Suppressor macrophage treated with lipopolysaccharide for 1 hour (primary cell): ENCODE results near the gene CRISP1.
"Not testable (repeated sequence)": the region's sequence is repeated elsewhere in the genome, so short reads cannot be mapped to it uniquely, and the experiment has no call there.

Experiments used
- DNase-seq, 3 donors: peaks; one replicate each; pipeline ENCODE4 v3.0.0-alpha.2; 2020 to 2022

Gene CRISP1

GRCh38 chr6:49866485-49866943 lies at the start of gene CRISP1:
Gene CRISP1 (minus strand): TSS chr6:49866535. CDS start chr6:49857400, 9,135 bp downstream.
- no peak for DNase-seq

- DNase-seq = no peak
Observed at GRCh38 chr6:49915035-49915434, 48.7 kb upstream of the CRISP1 start.

- DNase-seq = no peak
Observed at GRCh38 chr6:49913636-49914375, 47.5 kb upstream of the CRISP1 start.

- no peak for DNase-seq
Observed at GRCh38 chr6:49912196-49912595, 45.9 kb upstream of the CRISP1 start.

GRCh38 chr6:49911252-49911651 lies 44.9 kb upstream of the CRISP1 start:
- DNase-seq = no peak

GRCh38 chr6:49909563-49909962 lies 43.2 kb upstream of the CRISP1 start:
- DNase-seq = no peak

- no peak for DNase-seq
Observed at GRCh38 chr6:49906526-49906925, 40.2 kb upstream of the CRISP1 start.

GRCh38 chr6:49905296-49905695 lies 39.0 kb upstream of the CRISP1 start:
- DNase-seq = no peak

- no peak for DNase-seq
Observed at GRCh38 chr6:49902856-49903255, 36.5 kb upstream of the CRISP1 start.

GRCh38 chr6:49898904-49899566 lies 32.7 kb upstream of the CRISP1 start:
- no peak for DNase-seq

- not testable (repeated sequence) for DNase-seq
Observed at GRCh38 chr6:49895553-49895952, 29.2 kb upstream of the CRISP1 start.

- DNase-seq = no peak
Observed at GRCh38 chr6:49892280-49892679, 25.9 kb upstream of the CRISP1 start.

- no peak for DNase-seq
Observed at GRCh38 chr6:49890988-49891387, 24.7 kb upstream of the CRISP1 start.

- DNase-seq = no peak
Observed at GRCh38 chr6:49888742-49889431, 22.6 kb upstream of the CRISP1 start.

GRCh38 chr6:49868951-49869529 lies 2.7 kb upstream of the CRISP1 start:
- no peak for DNase-seq

- no peak for DNase-seq
Observed at GRCh38 chr6:49856282-49856681, 10.1 kb downstream of the CRISP1 start.

- DNase-seq = no peak
Observed at GRCh38 chr6:49855221-49855620, 11.1 kb downstream of the CRISP1 start.

GRCh38 chr6:49852975-49853374 lies 13.4 kb downstream of the CRISP1 start:
- no peak for DNase-seq

- DNase-seq = peak; percentile 33 to 83 (median 75)
Observed at GRCh38 chr6:49849213-49849907, 17.0 kb downstream of the CRISP1 start.

GRCh38 chr6:49847673-49848072 lies 18.7 kb downstream of the CRISP1 start:
- no peak for DNase-seq

- no peak for DNase-seq
Observed at GRCh38 chr6:49847014-49847413, 19.3 kb downstream of the CRISP1 start.

GRCh38 chr6:49841424-49841823 lies 24.9 kb downstream of the CRISP1 start:
- DNase-seq = no peak

GRCh38 chr6:49839957-49840356 lies 26.4 kb downstream of the CRISP1 start:
- no peak for DNase-seq
